Measurements from ENCODE around the gene ENTPD6.

ENTPD6 gene

GRCh38 chr20:25259358-25259757, 63.8 kb downstream of the ENTPD6 start:
- DNase-seq, result peak; percentile 21

DNA sequence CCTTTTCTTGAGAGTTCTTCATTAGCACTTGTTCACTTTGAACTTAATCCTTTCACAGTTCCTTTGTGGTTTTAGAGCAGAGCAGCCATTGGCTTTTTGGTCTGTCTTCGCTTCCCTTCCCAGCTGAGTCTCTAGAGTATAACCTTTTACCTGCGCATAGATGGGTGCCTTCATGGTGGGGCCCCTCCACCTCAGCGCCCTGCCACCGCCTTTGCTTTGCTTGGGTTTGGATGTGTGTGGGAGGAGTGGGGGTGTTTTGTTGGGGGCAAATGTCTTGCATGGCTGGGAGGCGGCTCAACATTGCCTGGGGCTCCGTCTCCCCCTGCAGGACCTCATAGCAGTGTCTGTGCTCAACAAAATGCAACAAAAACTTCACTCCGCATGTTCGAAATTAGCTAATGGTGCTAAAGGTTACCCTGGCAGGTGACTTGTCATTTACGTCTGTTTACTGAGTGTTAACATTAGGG, 64.3 kb downstream of the ENTPD6 start:
- peak; percentile 34 for DNase-seq

DNA sequence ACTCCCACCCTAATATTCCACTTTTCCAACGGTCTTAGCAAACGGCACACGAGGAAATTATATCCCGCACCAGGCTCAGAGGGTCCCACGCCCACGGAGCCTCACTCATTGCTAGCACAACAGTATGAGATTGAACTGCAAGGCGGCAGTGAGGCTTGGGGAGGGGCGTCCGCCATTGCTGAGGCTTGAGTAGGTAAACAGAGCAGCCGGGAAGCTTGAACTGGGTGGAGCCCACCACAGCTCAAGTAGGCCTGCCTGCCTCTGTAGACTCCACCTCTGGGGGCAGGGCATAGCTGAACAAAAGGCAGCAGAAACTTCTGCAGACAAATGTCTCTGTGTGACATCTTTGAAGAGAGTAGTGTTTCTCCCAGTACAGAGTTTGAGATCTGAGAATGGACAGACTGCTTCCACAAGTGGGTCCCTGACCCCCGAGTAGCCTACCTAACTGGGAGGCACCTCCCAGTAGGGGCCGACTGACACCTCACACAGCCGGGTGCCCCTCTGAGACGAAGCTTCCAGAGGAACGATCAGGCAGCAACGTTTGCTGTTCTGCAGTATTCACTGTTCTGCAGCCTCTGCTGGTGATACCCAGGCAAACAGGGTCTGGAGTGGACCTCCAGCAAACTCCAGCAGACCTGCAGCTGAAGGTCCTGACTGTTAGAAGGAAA, 65.4 kb downstream of the ENTPD6 start:
- DNase-seq, result peak; percentile 31

DNA sequence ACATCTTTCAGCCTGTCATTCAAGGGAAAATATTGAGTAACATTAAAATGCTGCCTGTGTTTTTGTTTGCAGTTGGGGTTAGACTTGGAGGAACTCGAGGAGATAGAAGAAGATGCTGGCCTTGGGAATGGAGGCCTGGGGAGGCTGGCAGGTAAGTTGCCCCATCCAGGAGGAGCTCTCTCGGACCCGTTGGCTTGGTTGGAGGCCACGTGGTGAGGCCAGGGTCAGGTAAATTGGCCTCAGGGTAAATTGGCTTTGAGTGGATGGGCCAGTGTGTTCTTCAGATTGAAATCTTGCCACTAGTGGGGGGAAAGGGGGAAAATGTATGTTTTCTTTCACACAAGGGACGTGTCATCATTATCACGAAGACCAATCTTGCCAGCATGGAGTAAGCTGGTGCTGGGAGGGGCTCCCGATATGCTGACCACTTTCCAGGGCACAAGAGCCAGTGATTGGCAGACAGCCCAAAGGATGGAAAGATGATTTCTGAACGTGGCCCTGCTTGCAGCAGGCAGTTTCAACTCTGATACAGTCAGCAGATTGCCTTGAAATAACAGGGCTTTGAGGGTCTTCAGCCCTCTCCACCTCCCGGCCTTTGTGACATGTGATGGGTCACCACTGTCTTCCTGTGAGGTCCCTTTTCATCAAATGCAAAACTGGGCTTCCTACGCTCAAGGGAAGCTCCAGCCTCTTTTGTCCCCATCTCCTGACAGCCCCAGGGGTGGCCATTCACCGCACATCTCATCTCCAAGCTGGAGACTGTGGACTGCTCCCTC, 73.7 kb downstream of the ENTPD6 start:
- DNase-seq, result no peak

DNA sequence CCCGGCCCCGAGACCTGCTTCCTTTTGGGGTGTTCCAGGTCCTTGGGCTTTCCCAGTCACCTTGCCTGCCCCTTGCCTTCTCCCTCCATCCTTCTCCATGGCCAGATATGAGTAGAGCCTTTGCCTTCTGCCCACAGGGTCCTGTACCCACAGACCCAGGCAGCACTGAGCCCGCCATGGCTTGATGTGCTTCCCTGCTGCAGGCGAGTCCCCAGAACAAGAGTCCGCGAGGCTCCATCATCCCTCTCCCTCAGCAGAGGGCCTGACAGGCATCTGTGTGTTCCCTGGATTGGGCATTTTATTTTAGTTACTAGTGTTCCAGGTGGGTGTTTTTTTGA, 74.3 kb downstream of the ENTPD6 start:
- no peak for DNase-seq

- no peak for DNase-seq
Observed at GRCh38 chr20:25270829-25271251, 75.3 kb downstream of the ENTPD6 start.

- DNase-seq, result no peak
Observed at GRCh38 chr20:25271486-25272222, 76.1 kb downstream of the ENTPD6 start.

- DNase-seq, result no peak
Observed at GRCh38 chr20:25272223-25273000, 76.9 kb downstream of the ENTPD6 start.

DNA sequence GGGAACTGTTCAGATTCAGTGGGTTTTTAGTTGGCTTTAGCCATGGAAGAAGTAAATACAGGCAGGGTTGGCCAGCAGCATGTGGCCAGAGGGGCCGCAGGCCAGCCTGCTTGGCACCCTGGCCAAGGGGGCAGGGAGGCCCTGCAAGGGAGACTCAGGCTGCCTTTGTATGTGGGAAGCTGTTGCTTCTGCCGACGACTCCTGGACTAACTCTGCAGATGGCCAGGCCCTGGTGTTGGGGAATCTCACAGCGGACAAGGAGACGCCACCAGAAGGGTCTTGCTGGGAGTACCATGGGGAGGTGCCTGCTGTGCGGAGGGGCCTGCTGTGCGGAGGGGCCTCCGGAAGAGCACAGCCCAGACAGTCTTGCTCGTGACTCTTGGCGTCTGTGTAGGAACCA, 77.5 kb downstream of the ENTPD6 start:
- DNase-seq, result no peak

DNA sequence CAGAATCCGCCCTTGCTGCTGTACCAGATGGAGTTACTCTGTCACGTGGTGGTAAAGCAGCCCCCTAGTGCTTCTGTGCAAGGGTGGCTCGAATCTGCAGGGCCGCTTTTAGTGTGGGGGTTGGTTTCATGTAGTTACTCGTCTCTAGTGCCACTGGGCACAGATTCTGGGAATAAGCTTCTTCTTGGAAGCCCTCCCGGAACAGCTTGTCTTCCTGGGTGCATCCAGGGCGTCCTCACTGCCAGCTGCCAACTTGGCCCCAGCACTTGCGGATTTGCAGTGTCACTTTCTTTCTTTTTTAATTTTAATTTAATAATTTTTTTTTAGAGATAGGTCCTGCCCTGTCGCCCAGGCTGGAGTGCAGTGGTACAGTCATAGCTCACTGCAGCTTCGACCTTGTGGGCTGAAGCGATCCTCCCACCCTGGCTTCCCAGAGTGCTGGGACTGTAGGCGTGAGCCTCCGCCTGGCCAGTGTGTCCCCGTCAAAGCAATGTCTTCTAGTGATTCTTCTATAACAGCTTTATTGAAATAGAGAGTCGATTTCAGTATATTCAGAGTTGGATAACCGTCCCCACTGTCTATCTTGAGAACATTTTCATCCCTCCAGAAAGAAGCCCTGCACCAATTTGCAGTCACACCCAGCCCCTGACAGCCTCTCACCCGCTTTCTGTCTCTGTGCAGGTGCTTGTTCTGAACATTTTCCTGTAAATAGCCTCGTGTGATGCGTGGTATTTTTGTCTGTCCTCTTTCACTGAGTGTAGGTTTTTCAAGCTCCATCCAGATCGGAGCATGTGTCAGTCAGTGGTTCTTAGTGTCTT, 78.2 kb downstream of the ENTPD6 start:
- no peak for DNase-seq

GRCh38 chr20:25274481-25274880, 79.0 kb downstream of the ENTPD6 start:
- DNase-seq, result no peak

- DNase-seq, result no peak
Observed at GRCh38 chr20:25274891-25275812, 79.6 kb downstream of the ENTPD6 start.

GRCh38 chr20:25275813-25276532, 80.5 kb downstream of the ENTPD6 start:
- DNase-seq, result no peak
